Panc1 (cell line): ENCODE data around the gene FGF14. TPM values are rescaled to one million over a fixed set of nuclear protein-coding genes. Genes with fewer than 3 reads are reported as not detected.

Experiments used
- ATAC-seq: fragments of 200-7000 bp; cut with Tn5 transposase; 2 replicates; pipeline ENCODE4 v1.9.1; 2020; ENCODE audit warnings: mild to moderate bottlenecking, moderate library complexity
- BruUV-seq: library from RNA; stranded (reverse); fragments of 400-500 nt; replicated peaks from 2 replicates; lab custom pipeline; 2021; lab: Mats Ljungman, UMichigan
- CTCF ChIA-PET: fragments of 300-600 bp; sonication (Branson Sonifier 250); formaldehyde crosslinking; loops from one replicate; lab custom pipeline; 2022; ENCODE audit warnings: antibody characterized with exemption; lab: Charles Lee
- POLR2A ChIA-PET: fragments of 300-600 bp; sonication (Branson Sonifier 250); formaldehyde crosslinking; loops from one replicate; lab custom pipeline; 2022; ENCODE audit warnings: antibody characterized with exemption; lab: Charles Lee
- DNase-seq: peaks from one replicate; pipeline ENCODE4 v3.0.0-alpha.2; 2010; ENCODE audit warnings: low read depth, low spot score
- H3K27ac ChIP-seq: 2 replicates; pipeline ENCODE4 v1.5.1; 2011; ENCODE audit warnings: mild to moderate bottlenecking, low read length, inconsistent platforms
- H3K27me3 ChIP-seq: fragments of 200-500 bp; sonication (Bioruptor generic); 2 replicates; pipeline ENCODE4 v1.6.0; 2014; ENCODE audit warnings: low read length, inconsistent platforms; ENCODE audit not compliant: control insufficient read depth, insufficient read depth
- H3K36me3 ChIP-seq: fragments of 200-500 bp; sonication (Bioruptor generic); 2 replicates; pipeline ENCODE4 v1.5.1; 2014; ENCODE audit warnings: inconsistent platforms, mild to moderate bottlenecking, low read length, moderate library complexity; ENCODE audit not compliant: control insufficient read depth, insufficient read depth
- H3K4me1 ChIP-seq: 2 replicates; pipeline ENCODE4 v1.5.1; 2011; ENCODE audit warnings: inconsistent platforms, mild to moderate bottlenecking, low read length, moderate library complexity; ENCODE audit not compliant: control insufficient read depth, insufficient read depth
- H3K4me3 ChIP-seq, 2 experiments: 2 replicates each; pipeline ENCODE4 v1.5.1; 2011 to 2012; ENCODE audit warnings: low read depth in 2 of 2, low read length in 2 of 2, mild to moderate bottlenecking in 2 of 2, inconsistent platforms in 1 of 2, moderate library complexity in 1 of 2
- H3K9me3 ChIP-seq: fragments of 200-500 bp; sonication (Bioruptor generic); 2 replicates; pipeline ENCODE4 v1.5.1; 2014; ENCODE audit warnings: low read depth, mild to moderate bottlenecking, inconsistent platforms, low read length, moderate library complexity; ENCODE audit not compliant: control insufficient read depth, insufficient read depth
- CTCF ChIP-seq: fragments of 450-650 bp; IDR thresholded peaks from 2 replicates; pipeline ENCODE4 v1.5.1; 2017; ENCODE audit warnings: mild to moderate bottlenecking
- POLR2AphosphoS5 ChIP-seq: IDR thresholded peaks from 2 replicates; pipeline ENCODE4 v1.6.1; 2012; ENCODE audit warnings: mild to moderate bottlenecking, low read depth, low read length, moderate library complexity
- REST ChIP-seq, 2 experiments: IDR thresholded peaks; 2 replicates each; pipeline ENCODE4 v1.6.1; 2011 to 2012; ENCODE audit warnings: low read depth in 2 of 2, control low read depth in 1 of 2, low read length in 1 of 2, mild to moderate bottlenecking in 1 of 2, moderate library complexity in 1 of 2; ENCODE audit not compliant: insufficient read depth in 1 of 2
- SIN3A ChIP-seq: IDR thresholded peaks from 2 replicates; pipeline ENCODE4 v1.6.1; 2012; ENCODE audit warnings: low read depth, mild to moderate bottlenecking, low read length, moderate library complexity, borderline replicate concordance; ENCODE audit not compliant: insufficient read depth
- TCF7L2 ChIP-seq: IDR thresholded peaks from 2 replicates; pipeline ENCODE4 v1.6.1; 2011; ENCODE audit warnings: mild to moderate bottlenecking, low read depth, low read length, inconsistent platforms
- in situ Hi-C: cut with HindIII; loops from 2 replicates; pipeline ENCODE4 v1.10.0; 2016; ENCODE audit warnings: low sequenced_read_pairs, low pct_unique_long_range_greater_than_20kb
- intact Hi-C: fragments of 100-400 bp; cut with micrococcal nuclease; formaldehyde crosslinking; loops from one replicate; pipeline ENCODE4 v1.10.0; 2022; ENCODE audit not compliant: unreplicated experiment
- total RNA-seq: library from RNA; stranded (reverse); gene quantifications from one replicate; pipeline ENCODE4 v1.2.1, GENCODE V29; 2021; ENCODE audit not compliant: unreplicated experiment

FGF14 gene
- total RNA-seq, 1 experiment from 2014 or later = 0.03 TPM

- DNase-seq = no peak
- intact Hi-C loops (no loop called here), in situ Hi-C loops (no loop called here)
- Histone ChIP-seq H3K27ac (no peak overlapping the region), H3K9me3 (no peaks in the 10 kb centered on the region), H3K4me3 (no peak overlapping the region), H3K36me3 (no peaks in the 10 kb centered on the region), H3K27me3 (no peaks in the 10 kb centered on the region), H3K4me1 (no peaks in the 10 kb centered on the region)
- ATAC-seq = no peak
- POLR2A ChIA-PET = no interaction called here
- no peak for TF ChIP-seq CTCF
- no peak for TF ChIP-seq SIN3A
- no peak for TF ChIP-seq TCF7L2
- no peak for TF ChIP-seq REST (IDR thresholded peaks at IDR 0.05; ENCODE audit: insufficient read depth in 1 of 2, low read depth in 2 of 2, low read length in 1 of 2)
- no peak for TF ChIP-seq POLR2AphosphoS5
- CTCF ChIA-PET = no interaction called here
- BruUV-seq = no TSS peak
Measured at GRCh38 chr13:102021777-102022176, 380.1 kb downstream of the FGF14 start.

GRCh38 chr13:102020611-102021216, 381.1 kb downstream of the FGF14 start:
- H3K27me3 ChIP-seq = no peaks in the 10 kb centered on the region
- in situ Hi-C loops (no loop called here), intact Hi-C loops (no loop called here)
- ATAC-seq (no peak), DNase-seq (no peak)
- H3K4me1 ChIP-seq = no peaks in the 10 kb centered on the region
- ChIA-PET CTCF (no interaction called here), POLR2A (no interaction called here)
- no TSS peak for BruUV-seq
- H3K4me3 ChIP-seq = no peak overlapping the region
- no peaks in the 10 kb centered on the region for H3K9me3 ChIP-seq
- no peak for TF ChIP-seq REST (IDR thresholded peaks at IDR 0.05; ENCODE audit: insufficient read depth in 1 of 2, low read depth in 2 of 2, low read length in 1 of 2)
- TF ChIP-seq TCF7L2 = no peak
- no peak for TF ChIP-seq POLR2AphosphoS5
- TF ChIP-seq SIN3A = no peak
- TF ChIP-seq CTCF = no peak
- H3K27ac ChIP-seq = no peak overlapping the region
- no peaks in the 10 kb centered on the region for H3K36me3 ChIP-seq
